ENCODE measurements around the gene NCAPD3.

The NCAPD3 gene

GRCh38 chr11:134158023-134158422, 65.7 kb downstream of the NCAPD3 start:
- DNase-seq, result peak; percentile 30

- no peak for DNase-seq
These were observed 66.3 kb downstream of the NCAPD3 start for GRCh38 chr11:134157451-134157850.

- no peak for DNase-seq
These were observed 67.6 kb downstream of the NCAPD3 start for GRCh38 chr11:134155946-134156865.

GRCh38 chr11:134155456-134155855, 68.3 kb downstream of the NCAPD3 start:
- no peak for DNase-seq

GRCh38 chr11:134154441-134154840, 69.3 kb downstream of the NCAPD3 start:
- no peak for DNase-seq

- DNase-seq, result no peak
These were observed 70.4 kb downstream of the NCAPD3 start for GRCh38 chr11:134153147-134153905.

- DNase-seq, result peak; percentile 39
These were observed 71.1 kb downstream of the NCAPD3 start for GRCh38 chr11:134152696-134153095.

GRCh38 chr11:134151083-134151747, 72.6 kb downstream of the NCAPD3 start:
- peak; percentile 32 for DNase-seq

- peak; percentile 13 for DNase-seq
These were observed 73.4 kb downstream of the NCAPD3 start for GRCh38 chr11:134150195-134150903.

- peak; percentile 38 for DNase-seq
These were observed 74.4 kb downstream of the NCAPD3 start for GRCh38 chr11:134149371-134149770.

- DNase-seq, result no peak
These were observed 77.2 kb downstream of the NCAPD3 start for GRCh38 chr11:134146598-134146997.

- DNase-seq, result no peak
These were observed 78.1 kb downstream of the NCAPD3 start for GRCh38 chr11:134145715-134146114.

- DNase-seq, result no peak
These were observed 79.0 kb downstream of the NCAPD3 start for GRCh38 chr11:134144744-134145143.

- DNase-seq, result no peak
These were observed 80.0 kb downstream of the NCAPD3 start for GRCh38 chr11:134143801-134144200.

- no peak for DNase-seq
These were observed 81.2 kb downstream of the NCAPD3 start for GRCh38 chr11:134142536-134142935.

GRCh38 chr11:134140961-134141490, 82.7 kb downstream of the NCAPD3 start:
- DNase-seq, result no peak

- peak; percentile 78 for DNase-seq
These were observed 83.9 kb downstream of the NCAPD3 start for GRCh38 chr11:134139873-134140331.

- no peak for DNase-seq
These were observed 84.4 kb downstream of the NCAPD3 start for GRCh38 chr11:134139303-134139872.

- no peak for DNase-seq
These were observed 85.4 kb downstream of the NCAPD3 start for GRCh38 chr11:134138376-134138775.

GRCh38 chr11:134134167-134134566, 89.6 kb downstream of the NCAPD3 start:
- DNase-seq, result no peak

GRCh38 chr11:134132808-134133207, 91.0 kb downstream of the NCAPD3 start:
- DNase-seq, result peak; percentile 70

Data from islet precursor cell (in vitro differentiated cells).